IPS DF 4.7 (cell line): ENCODE measurements around the gene UMPS.
A peak's percentile ranks its signal among the peaks of the same experiment; 100 is the strongest.

Source experiments
- DNase-seq: peaks from one replicate; pipeline ENCODE4 v3.0.0-alpha.2; 2013; ENCODE audit warnings: low spot score; ENCODE audit errors: extremely low read depth

Gene UMPS

DNA sequence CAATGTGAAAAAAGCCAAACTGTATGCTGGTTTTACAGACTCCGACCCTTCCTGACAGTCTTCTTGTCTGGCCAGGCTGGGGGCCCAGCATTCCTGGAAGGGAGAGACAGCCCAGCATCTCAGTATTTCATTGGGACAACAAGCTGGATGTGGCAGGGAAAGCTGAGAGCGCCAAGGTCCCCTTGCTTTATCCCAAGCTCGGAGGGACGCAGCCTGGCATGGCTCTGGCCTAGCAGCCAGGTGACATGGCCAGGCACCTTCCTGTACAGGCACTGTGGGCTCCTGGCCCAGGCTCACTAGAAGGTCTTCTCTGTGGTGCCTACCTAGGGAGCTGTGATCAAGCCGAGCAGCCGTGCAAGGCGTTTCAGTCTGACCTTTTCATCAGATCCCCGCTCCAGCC is 33.0 kb downstream of the UMPS start:
- DNase-seq = no peak

DNA sequence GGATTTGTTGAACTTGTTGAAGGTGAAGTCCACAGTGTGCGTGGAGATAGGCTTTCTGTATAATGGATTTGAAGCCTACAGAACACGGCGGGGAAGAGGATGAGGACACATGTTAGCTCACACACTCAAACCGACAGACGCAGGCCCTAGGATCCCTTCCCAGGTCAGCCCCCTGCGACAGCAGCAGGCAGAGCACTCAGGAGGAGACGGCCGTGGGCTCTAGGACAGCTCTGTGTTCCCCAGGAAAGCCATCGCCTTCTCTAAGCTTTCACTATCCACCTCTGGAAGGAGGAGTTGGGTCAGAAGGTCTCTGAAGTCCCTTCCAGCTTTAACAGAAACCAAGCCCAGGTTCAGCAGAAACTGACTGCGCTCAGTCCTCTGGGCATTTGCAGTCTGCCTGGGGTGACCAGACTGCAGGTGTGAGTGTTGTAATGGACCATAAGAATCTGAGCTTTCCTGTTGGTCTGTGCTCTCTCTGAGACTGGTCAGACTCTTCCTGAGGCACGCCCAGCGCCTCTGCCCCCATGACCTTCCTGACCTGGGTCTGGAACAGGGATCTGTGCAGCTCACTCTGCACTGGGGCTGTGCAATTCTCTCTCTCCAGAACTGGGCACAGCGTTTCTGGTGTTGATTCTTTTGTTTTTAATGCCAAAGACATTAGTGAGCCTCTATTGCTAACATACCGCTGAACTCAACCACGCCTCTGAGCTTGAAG is 33.5 kb downstream of the UMPS start:
- no peak for DNase-seq

DNA sequence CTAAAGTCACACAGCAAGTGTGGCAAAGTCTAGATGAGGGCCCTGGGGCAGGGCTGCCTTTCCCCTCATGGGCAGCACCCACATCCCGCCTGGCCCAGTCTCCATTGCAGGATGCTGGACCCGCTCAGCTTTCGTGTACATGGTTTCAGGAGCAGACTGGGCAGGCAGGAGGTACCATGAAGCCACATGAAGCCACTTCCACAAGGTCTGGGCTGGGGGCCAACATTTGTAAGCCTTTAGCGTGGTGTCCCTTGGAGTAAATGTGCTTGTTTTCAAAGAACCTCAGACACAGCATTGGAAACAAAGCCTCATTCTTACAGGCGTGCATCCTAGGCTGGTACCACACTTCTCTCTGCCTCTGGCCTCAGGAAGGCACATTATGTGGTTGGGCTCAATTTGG is 34.5 kb downstream of the UMPS start:
- no peak for DNase-seq

DNA sequence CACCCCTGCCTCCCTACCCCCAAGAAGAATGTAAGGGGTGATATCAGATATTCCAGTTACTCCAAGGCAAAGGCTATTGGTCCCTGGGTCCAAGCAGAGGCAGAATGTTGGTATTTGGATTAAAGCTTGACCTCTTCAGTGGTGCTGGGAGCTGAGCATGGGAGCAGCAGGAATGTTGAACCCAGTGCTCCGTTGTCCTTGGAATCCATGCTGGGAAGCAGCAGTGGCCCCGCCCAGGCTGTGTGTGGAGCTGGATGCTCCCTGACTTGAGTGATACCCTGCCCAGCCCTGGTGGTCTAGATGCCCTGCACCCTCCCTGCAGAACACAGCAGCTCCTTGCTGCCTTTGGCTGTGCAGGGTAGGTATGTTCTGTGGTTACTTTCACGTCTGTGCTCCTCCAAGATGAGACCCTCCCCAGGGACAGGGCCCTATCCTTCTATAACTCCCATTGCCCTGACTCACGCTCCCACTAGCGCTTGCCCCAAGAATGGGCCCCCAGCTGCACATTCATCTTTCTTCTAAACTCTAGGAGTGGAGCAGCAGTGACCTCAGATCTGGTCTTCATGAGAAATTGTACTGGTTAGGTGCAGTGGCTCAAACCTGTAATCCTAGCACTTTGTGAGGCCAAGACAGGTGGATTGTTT is 35.1 kb downstream of the UMPS start:
- DNase-seq = no peak

DNA sequence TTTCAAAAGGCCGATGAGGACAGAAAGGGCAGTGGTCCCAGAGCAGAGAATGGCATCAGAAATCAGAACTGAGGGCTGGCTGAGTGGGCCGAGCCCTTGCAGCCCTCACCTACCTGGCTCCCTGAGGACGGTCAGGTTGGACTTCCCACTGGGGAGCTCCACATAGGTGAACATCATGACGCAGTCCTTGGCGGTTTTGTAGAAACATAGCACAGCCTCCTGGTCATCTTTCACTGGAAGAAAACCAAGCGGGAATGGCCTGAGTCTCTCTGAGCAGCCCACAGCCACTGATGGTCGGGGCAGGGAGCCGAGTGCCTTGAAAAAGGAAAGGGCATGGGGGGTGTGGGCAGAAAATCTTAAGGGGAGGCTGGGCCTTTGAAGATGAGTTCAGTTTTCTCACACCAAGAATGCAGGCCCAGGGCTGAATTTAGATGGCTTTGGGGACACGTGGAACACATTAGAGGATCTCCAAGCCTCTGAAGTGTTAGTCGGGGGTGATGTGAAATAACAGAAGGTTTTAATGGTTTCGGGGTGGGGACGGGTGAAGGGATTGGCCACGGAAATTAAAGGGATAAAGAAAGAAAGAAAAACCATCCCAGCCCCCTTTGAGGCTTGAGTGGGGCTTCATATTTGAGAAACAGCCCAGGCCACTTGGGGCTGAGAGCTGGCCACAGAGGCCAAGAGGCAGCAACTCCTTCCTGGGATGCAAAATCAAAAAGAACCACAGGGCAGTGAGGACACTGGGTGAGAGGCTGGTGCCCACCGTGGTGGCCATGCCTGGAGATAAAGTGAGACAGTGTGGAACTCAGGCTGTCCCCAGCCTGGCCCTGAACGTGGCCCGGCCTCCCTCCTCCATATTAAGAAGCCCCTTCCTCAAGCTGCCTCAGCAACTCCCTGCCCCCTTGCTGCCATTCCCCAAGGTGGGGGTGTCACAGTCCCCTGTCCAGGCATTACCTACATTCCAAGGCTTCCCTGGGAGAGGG is 36.2 kb downstream of the UMPS start:
- no peak for DNase-seq

DNA sequence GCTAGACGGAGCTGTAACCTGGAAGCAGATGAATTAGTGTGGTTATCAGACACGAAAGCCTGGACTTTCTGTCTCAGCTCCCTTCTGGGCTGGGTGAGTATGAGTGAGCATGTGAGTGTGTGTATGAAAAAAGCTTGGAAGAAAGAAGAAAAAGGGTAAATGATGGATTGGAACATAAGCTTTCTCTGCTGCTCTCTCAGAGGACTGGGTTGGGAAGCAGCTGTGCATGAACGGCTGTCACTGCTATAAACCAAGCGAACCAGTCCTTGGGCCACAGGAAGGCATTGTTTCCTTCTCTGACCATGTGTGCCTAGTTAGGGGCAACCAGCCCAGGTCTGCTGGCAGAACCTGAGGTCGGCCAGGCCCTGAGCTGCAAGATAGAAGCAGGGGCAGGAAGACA is 37.0 kb downstream of the UMPS start:
- no peak for DNase-seq

DNA sequence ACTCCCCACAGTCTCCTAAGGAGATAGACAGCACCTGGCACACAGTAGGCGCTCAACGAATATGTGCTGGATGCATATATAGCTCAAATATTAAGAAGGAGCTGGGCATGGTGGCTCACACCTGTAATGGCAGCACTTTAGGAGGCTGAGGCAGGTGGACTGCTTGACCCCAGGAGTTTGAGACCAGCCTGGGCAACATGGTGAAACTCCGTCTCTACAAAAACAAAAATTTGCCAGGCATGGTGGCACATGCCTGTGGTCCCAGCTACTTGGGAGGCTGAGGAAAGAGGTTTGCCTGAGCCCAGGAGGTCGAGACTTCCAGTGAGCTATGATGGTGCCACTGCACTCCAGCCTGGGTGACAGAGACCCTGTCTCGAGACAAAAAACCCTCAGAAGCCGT is 37.4 kb downstream of the UMPS start:
- DNase-seq = no peak

DNA sequence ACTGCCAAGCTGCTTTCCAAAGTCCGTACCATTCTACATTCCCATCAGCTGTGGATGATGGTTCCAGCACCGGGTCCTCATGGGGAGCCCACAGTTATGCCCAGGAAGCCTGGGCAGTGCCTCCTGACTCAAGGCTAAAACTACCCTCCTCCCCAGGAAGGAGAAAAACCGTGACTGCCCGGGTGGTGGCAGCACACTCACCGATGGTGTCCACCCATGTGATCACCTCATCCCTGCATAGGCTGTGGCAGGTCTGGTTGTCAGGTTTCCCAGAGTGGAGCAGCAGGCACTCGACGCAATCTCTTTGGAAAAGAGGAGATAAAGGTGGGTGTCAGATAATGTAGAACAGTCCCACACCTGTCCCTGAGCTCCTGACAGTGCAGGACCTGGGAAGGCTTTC is 38.6 kb downstream of the UMPS start:
- no peak for DNase-seq

DNA sequence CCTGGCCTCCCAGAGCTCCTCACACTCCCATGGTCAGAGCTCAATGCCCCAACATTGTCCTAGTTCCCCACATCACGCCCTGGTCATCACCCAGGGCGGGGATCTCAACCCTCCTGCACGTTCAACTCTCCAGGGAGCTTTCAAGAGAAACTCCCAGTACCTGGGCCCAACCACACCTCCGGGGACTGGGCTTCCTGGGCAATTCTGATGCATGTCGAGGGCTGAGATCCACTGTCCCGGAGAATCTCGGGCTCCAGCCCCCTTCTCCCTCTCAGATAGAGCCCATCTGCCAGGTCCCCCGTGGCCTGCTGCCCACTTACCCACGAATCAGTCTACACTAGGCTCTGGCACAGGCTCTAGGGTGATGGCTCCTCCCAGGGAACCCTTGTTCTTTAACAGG is 39.2 kb downstream of the UMPS start:
- DNase-seq = no peak

DNA sequence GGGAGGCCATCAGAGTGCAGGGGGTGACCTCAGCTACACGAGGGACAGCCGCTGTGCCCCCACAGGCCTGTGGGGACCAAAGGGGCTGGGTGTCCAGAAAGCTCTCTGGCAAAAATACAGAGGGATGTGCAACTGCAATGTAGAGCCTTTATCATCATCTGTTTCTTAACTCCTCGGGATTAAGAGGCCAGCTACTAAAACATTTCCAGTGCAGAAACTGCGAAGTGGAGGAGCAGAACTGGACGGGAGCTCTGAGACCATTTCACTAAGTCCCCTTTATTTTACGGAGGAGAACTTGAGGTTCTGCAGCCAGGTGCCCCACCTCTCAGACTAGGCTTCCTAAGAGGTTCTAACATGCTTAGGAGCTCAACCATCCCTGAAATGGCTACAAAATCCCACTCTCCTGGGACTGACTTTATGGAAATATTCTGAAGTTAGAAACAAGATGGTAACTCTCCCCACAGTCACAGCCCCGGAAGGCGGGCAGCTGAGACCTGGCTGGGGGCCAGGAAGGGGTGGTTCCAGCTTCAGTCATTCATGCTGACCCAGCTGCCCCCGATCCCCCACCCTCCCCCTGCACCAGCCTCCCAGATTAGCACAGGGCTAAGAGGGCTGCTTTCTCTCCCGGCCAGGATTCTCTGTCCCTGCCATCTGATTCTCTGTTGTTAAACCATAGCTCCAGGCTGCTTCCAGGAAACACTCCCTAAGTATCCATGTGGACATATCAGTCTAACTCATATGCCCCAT is 40.3 kb downstream of the UMPS start:
- no peak for DNase-seq

DNA sequence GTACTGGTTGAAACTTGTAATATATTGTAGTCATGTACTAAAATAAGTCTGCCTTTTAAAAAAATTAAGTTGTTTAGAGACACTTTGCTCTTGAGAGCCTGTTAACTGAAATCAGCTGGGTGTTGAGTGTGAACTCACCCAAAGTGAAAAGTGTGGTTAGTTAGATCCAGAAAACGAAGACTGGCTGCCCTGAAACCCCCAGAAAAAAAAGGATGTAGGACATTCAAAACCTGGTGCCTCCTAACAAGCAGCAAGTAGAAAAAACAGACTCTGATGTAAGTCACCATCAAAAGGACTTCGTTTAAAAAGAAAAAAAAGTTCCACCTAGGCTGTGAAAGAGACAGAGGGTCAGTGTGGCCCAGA is 40.8 kb downstream of the UMPS start:
- no peak for DNase-seq

DNA sequence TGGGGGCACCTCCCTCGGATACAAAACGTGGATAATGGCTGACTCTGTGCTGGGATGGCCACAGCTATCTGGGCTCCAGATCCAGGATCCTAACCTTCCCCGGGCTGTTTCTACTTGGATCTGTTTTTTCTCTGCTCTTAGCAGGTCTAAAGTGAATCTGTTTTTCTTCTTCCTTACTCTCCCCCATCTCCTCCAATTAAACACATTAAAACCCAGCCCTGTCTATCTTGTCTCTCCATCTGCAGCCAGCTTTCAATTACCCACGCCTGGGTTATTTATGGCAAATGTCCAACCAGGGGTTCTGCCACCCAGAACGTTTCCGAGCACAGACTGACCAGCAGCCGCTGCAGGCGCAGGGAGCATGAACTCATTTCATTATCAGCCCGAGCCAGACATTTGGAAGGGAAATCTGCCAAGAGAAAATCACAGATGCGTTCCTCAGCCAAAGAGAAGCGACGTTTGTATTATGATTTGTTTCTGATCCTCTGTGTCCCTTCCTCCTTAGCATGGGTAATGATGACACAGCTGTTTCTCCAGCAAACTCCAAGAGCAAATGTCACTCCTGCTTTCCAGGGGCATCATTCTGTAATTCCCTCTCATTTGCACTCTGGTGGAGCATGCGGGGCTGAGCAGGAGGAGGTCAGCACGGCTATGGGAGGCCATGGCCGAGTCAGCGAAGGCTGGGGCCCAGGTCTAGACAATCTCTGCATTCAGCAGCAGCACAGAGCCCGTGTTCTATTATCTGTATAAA is 42.0 kb downstream of the UMPS start:
- DNase-seq = no peak

DNA sequence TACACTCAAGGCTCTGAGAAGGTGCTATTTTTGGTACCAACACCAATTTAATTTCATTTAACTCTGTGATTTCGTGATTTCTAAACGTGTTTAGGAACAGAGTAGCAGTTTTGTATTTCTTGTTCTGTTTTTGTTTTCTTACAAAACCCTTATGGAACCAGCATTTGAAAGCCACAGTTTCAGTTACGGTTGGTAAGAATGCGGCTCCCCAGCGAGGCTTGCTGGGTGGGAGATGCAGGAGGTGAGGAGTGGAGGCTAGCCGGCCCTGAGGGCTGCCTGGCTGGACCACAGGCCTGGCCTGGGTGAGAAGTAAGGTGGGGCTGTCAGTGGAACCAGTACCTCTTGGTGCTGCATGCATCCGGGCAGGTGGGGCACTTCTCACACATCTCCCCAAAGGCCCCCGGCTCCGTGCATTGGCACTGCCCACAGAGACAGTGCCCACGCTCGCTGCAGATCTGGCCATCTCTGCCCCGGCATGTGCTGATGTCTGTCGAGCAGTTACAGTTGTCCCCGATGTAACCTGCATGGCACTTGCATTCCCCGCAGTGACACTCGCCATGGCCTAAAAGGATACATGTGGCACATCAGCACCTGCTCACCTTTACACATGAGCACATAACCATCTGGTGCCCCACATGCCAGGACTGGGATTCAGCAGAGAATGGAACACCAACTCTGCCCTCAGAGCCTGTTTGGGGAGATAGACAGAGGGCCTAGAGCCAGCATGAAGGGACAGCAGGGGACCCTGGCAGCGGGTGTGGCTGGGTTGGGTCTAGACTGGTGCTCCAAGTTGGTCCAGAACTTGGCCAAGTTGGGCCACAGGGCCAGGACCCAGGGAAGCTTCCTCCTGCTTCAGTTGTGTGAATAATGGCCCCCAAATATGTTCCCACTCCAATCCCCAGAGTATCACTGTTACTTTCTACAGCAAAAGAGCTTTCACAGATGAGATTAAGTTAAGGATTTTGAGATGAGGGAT is 43.4 kb downstream of the UMPS start:
- DNase-seq = no peak

DNA sequence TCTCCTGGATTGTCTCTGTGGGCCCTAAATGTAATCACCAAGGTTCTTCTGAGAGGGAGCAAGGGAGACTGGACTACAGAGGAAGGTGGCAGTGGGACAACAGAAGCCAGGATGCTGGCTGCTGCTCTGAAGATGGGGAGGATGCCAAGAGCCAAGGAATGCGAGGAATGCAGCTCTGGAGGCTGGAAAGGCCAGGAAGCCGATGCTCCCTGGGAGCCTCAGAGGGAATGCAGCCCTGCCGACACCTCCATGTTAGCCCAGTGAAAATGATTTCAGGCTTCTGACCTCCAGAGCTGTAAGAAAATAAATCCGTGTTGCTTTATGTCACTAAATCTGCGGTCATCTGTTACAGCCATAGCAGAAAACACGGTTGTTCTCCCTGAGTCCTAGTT is 44.1 kb downstream of the UMPS start:
- DNase-seq = peak; percentile 69

DNA sequence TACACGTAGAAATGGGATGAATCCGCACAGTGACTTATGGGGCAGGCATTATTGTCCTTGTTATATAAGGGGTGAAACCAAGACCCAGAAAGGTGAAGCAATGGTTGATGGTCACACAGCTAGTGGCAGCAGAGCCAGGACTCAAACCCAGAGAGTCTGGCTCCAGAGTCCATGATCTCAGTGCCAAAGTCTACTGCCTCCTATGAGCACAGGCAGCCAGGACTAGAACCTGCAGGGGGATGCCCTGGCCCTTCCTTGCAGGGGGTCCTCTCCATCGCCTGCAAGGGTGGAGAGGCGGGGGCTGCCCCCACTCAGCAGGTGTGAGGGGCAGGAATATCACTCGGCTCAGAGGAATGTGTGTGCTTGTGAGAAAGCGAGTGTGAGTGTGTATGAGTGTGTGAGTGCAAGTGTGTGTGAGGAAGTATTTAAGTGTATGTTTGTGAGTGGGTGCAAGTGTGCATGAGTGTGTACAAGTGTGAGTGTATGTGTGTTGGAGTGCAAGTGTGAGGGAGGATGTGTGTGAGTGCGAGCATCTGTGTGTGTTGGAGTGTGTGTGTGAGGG is 44.7 kb downstream of the UMPS start:
- DNase-seq = no peak

DNA sequence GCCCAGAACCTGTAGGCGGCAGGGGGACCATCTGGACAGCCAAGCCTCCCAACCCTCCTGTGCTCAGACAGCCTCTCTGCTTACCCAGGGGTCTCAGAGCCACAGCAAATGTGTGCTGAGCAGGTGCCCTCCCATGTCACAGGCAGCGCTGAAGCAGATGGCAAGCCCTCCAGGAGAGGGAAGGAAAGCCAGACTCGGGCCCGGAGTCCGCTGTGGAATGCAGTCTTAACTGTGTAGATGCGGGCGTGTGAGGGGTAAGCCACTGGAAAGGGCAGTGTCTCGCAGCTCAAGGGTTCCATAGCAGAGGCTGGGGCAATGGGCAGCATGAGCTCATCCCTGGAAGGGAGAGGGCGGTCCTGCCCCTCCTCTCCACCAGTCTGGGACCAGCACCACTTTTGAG is 45.6 kb downstream of the UMPS start:
- DNase-seq = no peak

DNA sequence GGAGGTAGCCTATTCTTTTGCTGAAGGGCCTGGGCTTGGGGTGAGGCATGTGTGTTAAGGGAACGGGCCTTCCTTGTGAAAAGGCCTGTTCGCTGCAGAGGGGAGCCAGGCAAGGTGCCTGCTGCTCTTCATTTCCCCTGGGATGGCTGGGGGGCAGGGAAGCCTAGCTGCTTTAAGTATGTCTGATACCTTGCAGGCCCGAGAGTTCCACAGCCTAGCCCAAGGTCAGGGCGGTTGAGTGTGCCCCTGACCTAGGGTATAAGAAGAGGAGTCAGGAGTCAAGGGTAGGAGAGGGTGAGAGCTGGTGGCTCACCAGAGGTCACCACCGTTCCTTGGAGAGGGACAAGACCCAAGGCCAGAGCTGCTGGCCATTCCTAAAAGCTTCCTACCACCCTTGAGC is 46.6 kb downstream of the UMPS start:
- no peak for DNase-seq

DNA sequence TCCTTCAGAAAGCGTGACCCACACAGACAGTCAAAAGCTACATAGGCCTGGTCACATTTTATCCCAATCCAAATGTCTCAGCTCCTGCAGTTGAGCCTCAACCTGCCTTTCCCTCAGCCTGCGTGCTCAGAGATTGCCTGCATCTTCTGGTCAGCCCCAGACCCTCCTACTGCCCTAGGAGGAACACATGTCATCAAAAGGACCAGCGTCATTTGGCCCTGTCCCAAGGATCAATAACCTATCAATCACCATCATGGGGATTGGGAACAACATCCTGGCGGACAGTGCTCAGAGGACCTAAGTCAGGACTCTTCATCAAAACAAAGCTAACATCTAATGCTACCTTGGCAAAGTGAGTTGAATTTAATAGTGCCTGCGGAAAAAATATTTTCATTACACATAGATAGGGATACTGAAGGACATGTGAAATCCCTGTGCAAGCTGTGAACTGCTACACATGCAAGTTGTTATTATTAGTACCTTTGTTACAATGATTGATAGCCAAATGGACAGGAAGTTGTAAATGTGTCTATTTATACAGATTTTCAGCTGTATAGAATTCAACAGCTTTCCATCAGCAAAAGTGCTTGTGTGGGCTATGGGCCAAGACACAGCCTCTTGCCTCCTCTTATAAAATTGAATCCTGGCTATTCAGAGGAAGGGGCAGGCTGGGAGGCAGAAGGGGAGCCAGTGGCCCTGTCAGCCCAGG is 47.7 kb downstream of the UMPS start:
- no peak for DNase-seq

DNA sequence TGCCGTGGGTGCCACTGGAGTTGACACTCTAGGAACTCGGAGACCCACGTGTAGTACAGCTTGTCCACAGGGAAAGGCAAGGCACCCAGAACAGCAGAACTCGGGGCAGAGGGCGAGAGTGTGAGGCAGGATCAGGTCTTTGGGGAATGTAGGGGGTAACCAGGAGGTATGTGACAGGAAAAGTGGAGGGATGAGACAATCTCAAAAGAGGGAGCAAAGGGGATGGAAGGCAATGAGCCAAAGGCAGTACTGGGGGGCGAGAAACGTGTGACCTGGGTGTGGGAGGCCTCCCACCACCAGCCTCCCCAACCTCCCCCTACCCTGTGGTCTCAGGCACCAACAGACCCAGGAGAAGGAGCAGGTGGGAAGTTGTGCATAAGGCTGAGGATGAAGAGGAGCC is 48.9 kb downstream of the UMPS start:
- no peak for DNase-seq
